ENCODE measurements around the gene CRMP1. TPM values are rescaled to one million over a fixed set of nuclear protein-coding genes. Genes with fewer than 3 reads are reported as not detected.
A peak's percentile ranks its signal among the peaks of the same experiment; 100 is the strongest.

Gene CRMP1
- total and polyA plus RNA-seq, 2 of the 8 experiments (the other 6 are each of a cell fraction or from before 2014, with no cell fraction given) = 120 to 131 TPM

DNA sequence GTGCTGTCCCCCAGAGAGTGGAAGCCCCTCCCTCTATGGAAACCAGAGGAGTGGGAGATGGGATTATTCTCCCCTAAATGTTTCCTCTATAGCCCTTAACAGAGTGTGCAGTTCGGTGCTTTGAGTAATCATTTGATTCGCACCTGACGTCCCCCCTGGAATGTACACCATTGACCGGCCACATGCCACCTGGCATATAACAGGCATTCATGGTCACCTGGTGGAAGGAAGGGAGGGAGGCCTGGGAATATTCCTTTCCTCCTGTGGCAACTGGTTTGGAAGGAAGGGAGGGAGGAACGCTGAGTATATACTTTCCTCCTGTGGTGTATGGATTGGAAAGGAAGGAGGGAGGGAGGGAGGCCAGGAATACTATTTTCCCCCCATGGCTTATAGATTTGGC lies 77.2 kb downstream of the CRMP1 start:
- Histone ChIP-seq H2AFZ (ENCODE audit: low read length) (no peak overlapping the region), H3K4ac (replicated peaks; ENCODE audit: insufficient read length, low read depth, low read length) (no peak overlapping the region), H3K27ac (ENCODE audit: low read depth, low read length) (no peak overlapping the region), H4K91ac (replicated peaks; ENCODE audit: insufficient read length, low read length) (no peak overlapping the region), H4K8ac (ENCODE audit: extremely low read depth, insufficient read depth, low read length) (no peak overlapping the region), H3K36me3 (ENCODE audit: control insufficient read depth in 2 of 4, insufficient read depth in 4 of 4, low read length in 3 of 4) (peaks cover 3 to 17% (median 9%) of the 10 kb centered on the region in 4 experiments; a peak in 7 of 8 replicates), H3K23ac (ENCODE audit: insufficient read length) (no peak overlapping the region), H3K4me1 (replicated peaks in 1 of 4; ENCODE audit: control insufficient read depth in 3 of 4, insufficient read depth in 4 of 4, low read length in 3 of 4) (no peaks in the 10 kb centered on the region; a peak in 1 of 7 replicates), H2AK5ac (ENCODE audit: low read depth, low read length) (no peak overlapping the region), H2BK120ac (replicated peaks; ENCODE audit: low read depth, low read length) (no peak overlapping the region), H3K14ac (ENCODE audit: insufficient read length) (no peak overlapping the region), H3K9ac (replicated peaks in 1 of 4; ENCODE audit: extremely low read depth in 1 of 4, low read depth in 3 of 4, low read length in 3 of 4) (no peak overlapping the region), H3K79me1 (ENCODE audit: low read depth, low read length) (peaks cover 3% of the 10 kb centered on the region; the same call in 1 of the 2 replicates), H3K27me3 (replicated peaks in 1 of 4; ENCODE audit: control insufficient read depth in 3 of 4, extremely low read depth in 1 of 4, insufficient read depth in 3 of 4, low read length in 3 of 4) (no peaks in the 10 kb centered on the region; a peak in 1 of 7 replicates), H2BK20ac (ENCODE audit: low read length) (no peak overlapping the region), H4K5ac (ENCODE audit: insufficient read length, low read depth, low read length) (no peak overlapping the region), H3K9me3 (ENCODE audit: insufficient read depth in 2 of 2, low read depth in 1 of 2, low read length in 1 of 2) (no peaks in the 10 kb centered on the region), H2BK15ac (ENCODE audit: low read length) (no peak overlapping the region), H3K4me3 (ENCODE audit: extremely low read depth in 1 of 4, insufficient read depth in 2 of 4, low read depth in 3 of 4, low read length in 4 of 4) (no peak overlapping the region), H2BK12ac (ENCODE audit: low read depth, low read length) (no peak overlapping the region), H3K23me2 (ENCODE audit: low read depth, low read length) (peaks cover 1% of the 10 kb centered on the region; the same call in 1 of the 2 replicates), H3K4me2 (ENCODE audit: insufficient read depth in 1 of 2, low read depth in 2 of 2, low read length in 2 of 2) (no peak overlapping the region), H4K20me1 (replicated peaks in 1 of 2; ENCODE audit: control insufficient read depth in 1 of 2, insufficient read depth in 2 of 2, low read length in 2 of 2) (peaks cover 0 to 7% of the 10 kb centered on the region in 2 experiments), H3K79me2 (ENCODE audit: control insufficient read depth in 1 of 2, insufficient read depth in 2 of 2, low read length in 2 of 2) (no peaks in the 10 kb centered on the region), H3K18ac (ENCODE audit: extremely low read depth, low read length) (no peak overlapping the region), H2BK5ac (ENCODE audit: low read depth, low read length) (no peak overlapping the region), H3K56ac (replicated peaks; ENCODE audit: insufficient read length, low read depth, low read length) (no peak overlapping the region)
- DNase-seq (ENCODE audit: low read depth in 1 of 2, low spot score in 2 of 2) (no peak), FAIRE-seq (no peak)
- WGBS, 2 experiments (ENCODE audit: extremely low coverage in 1 of 2, insufficient coverage in 1 of 2, insufficient read length in 1 of 2, insufficient replicate concordance in 2 of 2, low coverage in 1 of 2, low lambda C conversion rate in 2 of 2, missing lambda C conversion rate in 1 of 2) = 95% methylated on average over 4 of the region's 5 CpGs; no CpG with 5 or more reads in 1 of the 2 experiments
- CTCF ChIA-PET (ENCODE audit: partially characterized antibody) = interaction anchor here (0.6 kb wide), 1 partner anchor 166 kb away, joined by 3 read pairs; no protein-coding TSS in a partner anchor
- POLR2A ChIA-PET (ENCODE audit: partially characterized antibody) = no interaction called here
- TF ChIP-seq SAP30 (IDR thresholded peaks at IDR 0.05; ENCODE audit: insufficient read depth, insufficient replicate concordance, low read length) (no peak), FOSL1 (IDR thresholded peaks at IDR 0.05; ENCODE audit: insufficient read depth, low read depth, low read length) (no peak), KDM5A (IDR thresholded peaks at IDR 0.05; ENCODE audit: low read length) (no peak), SIRT6 (IDR thresholded peaks at IDR 0.05; ENCODE audit: low read length) (no peak), POLR2A (IDR thresholded peaks at IDR 0.05; ENCODE audit: control extremely low read depth in 1 of 2, low read depth in 2 of 2, low read length in 2 of 2) (0 out of 3 replicates have a peak, but pooled peaks of 1 of the 2 experiments have one; percentile 20)
- TF ChIP-seq, protein P1, sequence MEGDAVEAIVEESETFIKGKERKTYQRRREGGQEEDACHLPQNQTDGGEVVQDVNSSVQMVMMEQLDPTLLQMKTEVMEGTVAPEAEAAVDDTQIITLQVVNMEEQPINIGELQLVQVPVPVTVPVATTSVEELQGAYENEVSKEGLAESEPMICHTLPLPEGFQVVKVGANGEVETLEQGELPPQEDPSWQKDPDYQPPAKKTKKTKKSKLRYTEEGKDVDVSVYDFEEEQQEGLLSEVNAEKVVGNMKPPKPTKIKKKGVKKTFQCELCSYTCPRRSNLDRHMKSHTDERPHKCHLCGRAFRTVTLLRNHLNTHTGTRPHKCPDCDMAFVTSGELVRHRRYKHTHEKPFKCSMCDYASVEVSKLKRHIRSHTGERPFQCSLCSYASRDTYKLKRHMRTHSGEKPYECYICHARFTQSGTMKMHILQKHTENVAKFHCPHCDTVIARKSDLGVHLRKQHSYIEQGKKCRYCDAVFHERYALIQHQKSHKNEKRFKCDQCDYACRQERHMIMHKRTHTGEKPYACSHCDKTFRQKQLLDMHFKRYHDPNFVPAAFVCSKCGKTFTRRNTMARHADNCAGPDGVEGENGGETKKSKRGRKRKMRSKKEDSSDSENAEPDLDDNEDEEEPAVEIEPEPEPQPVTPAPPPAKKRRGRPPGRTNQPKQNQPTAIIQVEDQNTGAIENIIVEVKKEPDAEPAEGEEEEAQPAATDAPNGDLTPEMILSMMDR (IDR thresholded peaks at IDR 0.05; ENCODE audit: control extremely low read depth in 1 of 3, insufficient read depth in 1 of 3, low read depth in 1 of 3, low read length in 3 of 3) = no peak

Data from H1 (cell line).